Renal cortex interstitium (tissue), 11 donors: ENCODE data around the gene S100A4. TPM values are rescaled to one million over a fixed set of nuclear protein-coding genes. Genes with fewer than 3 reads are reported as not detected.
A peak's percentile ranks its signal among the peaks of the same experiment; 100 is the strongest.
"Not testable (repeated sequence)": the region's sequence is repeated elsewhere in the genome, so short reads cannot be mapped to it uniquely, and the experiment has no call there.

Experiments used
- DNase-seq, 11 donors: peaks; one replicate each; pipeline ENCODE4 v3.0.0-alpha.2; 2013; ENCODE audit warnings: low read depth in 9 of 11, low spot score in 4 of 11; ENCODE audit errors: extremely low read depth in 1 of 11
- polyA plus RNA-seq, 3 donors: library from polyadenylated mRNA; unstranded; fragments of 120-200 nt; gene quantifications; one replicate each; pipeline ENCODE4 v1.2.1, GENCODE V29; 2013; ENCODE audit not compliant: insufficient read length in 3 of 3

Gene S100A4
- polyA plus RNA-seq, 3 donors = 31.8 to 32.4 (median 32.1) TPM

- DNase-seq = no peak
Observed at GRCh38 chr1:153525088-153525728, 20.4 kb downstream of the S100A4 start.

- DNase-seq = not testable (repeated sequence)
Observed at GRCh38 chr1:153522353-153523048, 23.1 kb downstream of the S100A4 start.

- DNase-seq = not testable (repeated sequence)
Observed at GRCh38 chr1:153521808-153522207, 23.8 kb downstream of the S100A4 start.

GRCh38 chr1:153520818-153521476, 24.7 kb downstream of the S100A4 start:
- DNase-seq = no peak

- not testable (repeated sequence) for DNase-seq
Observed at GRCh38 chr1:153520137-153520691, 25.4 kb downstream of the S100A4 start.

GRCh38 chr1:153519242-153519641, 26.4 kb downstream of the S100A4 start:
- no peak for DNase-seq

- no peak for DNase-seq
Observed at GRCh38 chr1:153515504-153516394, 29.9 kb downstream of the S100A4 start.

GRCh38 chr1:153513666-153514065, 31.9 kb downstream of the S100A4 start:
- no peak for DNase-seq

- DNase-seq = no peak
Observed at GRCh38 chr1:153513023-153513422, 32.6 kb downstream of the S100A4 start.

GRCh38 chr1:153510984-153511410, 34.6 kb downstream of the S100A4 start:
- peak in 10 of 11 donors; percentile 54 to 76 (median 66) for DNase-seq

- no peak for DNase-seq
Observed at GRCh38 chr1:153509729-153510354, 35.8 kb downstream of the S100A4 start.

- DNase-seq = no peak
Observed at GRCh38 chr1:153509036-153509435, 36.6 kb downstream of the S100A4 start.

GRCh38 chr1:153507926-153508583, 37.6 kb downstream of the S100A4 start:
- DNase-seq = no peak

GRCh38 chr1:153506831-153507413, 38.7 kb downstream of the S100A4 start:
- DNase-seq = peak in 7 of 11 donors; percentile 29 to 81 (median 38)

- DNase-seq = no peak
Observed at GRCh38 chr1:153506386-153506785, 39.2 kb downstream of the S100A4 start.

- DNase-seq = no peak
Observed at GRCh38 chr1:153505576-153505975, 40.0 kb downstream of the S100A4 start.

GRCh38 chr1:153503766-153504165, 41.8 kb downstream of the S100A4 start:
- DNase-seq = no peak

- DNase-seq = no peak
Observed at GRCh38 chr1:153498746-153499145, 46.9 kb downstream of the S100A4 start.
